Lower lobe of right lung (tissue), 2 donors: ENCODE data around the gene UVRAG. TPM values are rescaled to one million over a fixed set of nuclear protein-coding genes. Genes with fewer than 3 reads are reported as not detected.

ENCODE experiments used
- ATAC-seq, 2 donors: fragments of 200-7000 bp; cut with Tn5 transposase; one replicate each; pipeline ENCODE4 v1.9.1; 2020 to 2022; ENCODE audit warnings: mild to moderate bottlenecking in 2 of 2, moderate library complexity in 2 of 2
- DNase-seq: peaks from one replicate; pipeline ENCODE4 v3.0.0-alpha.2; 2020
- H3K27ac ChIP-seq: fragments of 200-600 bp; one replicate; pipeline ENCODE4 v1.8.0; 2022
- H3K27me3 ChIP-seq: fragments of 200-600 bp; one replicate; pipeline ENCODE4 v1.8.0; 2022; ENCODE audit warnings: low read depth
- H3K36me3 ChIP-seq: fragments of 200-600 bp; one replicate; pipeline ENCODE4 v1.8.0; 2022; ENCODE audit warnings: mild to moderate bottlenecking
- H3K4me1 ChIP-seq: fragments of 200-600 bp; one replicate; pipeline ENCODE4 v1.8.0; 2022
- H3K4me3 ChIP-seq: fragments of 200-600 bp; one replicate; pipeline ENCODE4 v1.8.0; 2022; ENCODE audit warnings: mild to moderate bottlenecking
- H3K9me3 ChIP-seq: fragments of 200-600 bp; one replicate; pipeline ENCODE4 v1.8.0; 2022
- intact Hi-C: fragments of 100-400 bp; cut with DNase I; formaldehyde crosslinking; loops from one replicate; pipeline ENCODE4 v1.11.0; 2022
- total RNA-seq: library from RNA; stranded (reverse); fragmentation: NEBNext Ultra II Directional; extraction: Animal tissue kit (Norgen Biotek cat#: 25700); gene quantifications from one replicate; pipeline ENCODE4 v1.2.1, GENCODE V29; 2021
- TF ChIP-seq, protein P1 (sequence below): fragments of 200-600 bp; IDR thresholded peaks from one replicate; pipeline ENCODE4 v1.8.0; 2022; ENCODE audit warnings: antibody characterized with exemption, mild to moderate bottlenecking
- donor health status: DM: no; HTN: yes; CAD: no; lungs with severe emphysema.

Gene UVRAG
- total RNA-seq, 1 donor from 2014 or later, result 36.0 TPM

DNA sequence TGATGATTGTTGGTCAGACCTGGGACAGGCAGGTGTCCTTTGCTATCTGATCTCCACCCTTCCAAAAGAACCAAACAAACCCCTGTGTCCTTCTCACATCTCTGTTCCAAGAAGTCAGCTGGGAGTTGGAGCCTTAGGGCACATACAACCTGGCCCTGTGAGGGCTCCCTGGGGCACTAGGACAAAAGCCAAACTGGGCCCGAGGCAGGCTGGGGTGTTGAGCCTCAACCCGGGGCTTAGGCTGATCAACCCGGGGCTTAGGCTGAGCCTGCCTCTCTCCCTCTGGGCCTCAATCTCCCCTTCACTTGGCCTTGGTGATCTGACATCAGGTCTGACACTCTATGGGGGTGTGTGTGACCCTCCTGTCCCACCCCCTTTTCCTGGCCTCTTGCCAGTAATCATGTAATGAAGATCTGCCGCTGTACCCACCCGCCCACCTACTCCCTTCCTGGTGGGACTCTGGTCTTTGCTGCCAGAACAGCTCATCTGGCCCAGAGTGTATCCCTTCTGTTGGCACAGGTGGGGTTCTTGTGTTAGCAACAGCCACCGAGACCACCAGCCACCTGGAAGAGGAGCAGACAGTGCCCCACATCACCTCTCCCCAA, 22.8 kb upstream of the UVRAG start:
- TF ChIP-seq, protein P1, sequence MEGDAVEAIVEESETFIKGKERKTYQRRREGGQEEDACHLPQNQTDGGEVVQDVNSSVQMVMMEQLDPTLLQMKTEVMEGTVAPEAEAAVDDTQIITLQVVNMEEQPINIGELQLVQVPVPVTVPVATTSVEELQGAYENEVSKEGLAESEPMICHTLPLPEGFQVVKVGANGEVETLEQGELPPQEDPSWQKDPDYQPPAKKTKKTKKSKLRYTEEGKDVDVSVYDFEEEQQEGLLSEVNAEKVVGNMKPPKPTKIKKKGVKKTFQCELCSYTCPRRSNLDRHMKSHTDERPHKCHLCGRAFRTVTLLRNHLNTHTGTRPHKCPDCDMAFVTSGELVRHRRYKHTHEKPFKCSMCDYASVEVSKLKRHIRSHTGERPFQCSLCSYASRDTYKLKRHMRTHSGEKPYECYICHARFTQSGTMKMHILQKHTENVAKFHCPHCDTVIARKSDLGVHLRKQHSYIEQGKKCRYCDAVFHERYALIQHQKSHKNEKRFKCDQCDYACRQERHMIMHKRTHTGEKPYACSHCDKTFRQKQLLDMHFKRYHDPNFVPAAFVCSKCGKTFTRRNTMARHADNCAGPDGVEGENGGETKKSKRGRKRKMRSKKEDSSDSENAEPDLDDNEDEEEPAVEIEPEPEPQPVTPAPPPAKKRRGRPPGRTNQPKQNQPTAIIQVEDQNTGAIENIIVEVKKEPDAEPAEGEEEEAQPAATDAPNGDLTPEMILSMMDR, result no peak
- DNase-seq (no peak), ATAC-seq (no peak)
- no peak overlapping the region for H3K27ac ChIP-seq
- no peaks in the 10 kb centered on the region for H3K36me3 ChIP-seq
- no peaks in the 10 kb centered on the region for H3K4me1 ChIP-seq
- no peak overlapping the region for H3K4me3 ChIP-seq
- H3K9me3 ChIP-seq, result no peaks in the 10 kb centered on the region
- H3K27me3 ChIP-seq, result no peaks in the 10 kb centered on the region
- intact Hi-C loops, result no loop called here

DNA sequence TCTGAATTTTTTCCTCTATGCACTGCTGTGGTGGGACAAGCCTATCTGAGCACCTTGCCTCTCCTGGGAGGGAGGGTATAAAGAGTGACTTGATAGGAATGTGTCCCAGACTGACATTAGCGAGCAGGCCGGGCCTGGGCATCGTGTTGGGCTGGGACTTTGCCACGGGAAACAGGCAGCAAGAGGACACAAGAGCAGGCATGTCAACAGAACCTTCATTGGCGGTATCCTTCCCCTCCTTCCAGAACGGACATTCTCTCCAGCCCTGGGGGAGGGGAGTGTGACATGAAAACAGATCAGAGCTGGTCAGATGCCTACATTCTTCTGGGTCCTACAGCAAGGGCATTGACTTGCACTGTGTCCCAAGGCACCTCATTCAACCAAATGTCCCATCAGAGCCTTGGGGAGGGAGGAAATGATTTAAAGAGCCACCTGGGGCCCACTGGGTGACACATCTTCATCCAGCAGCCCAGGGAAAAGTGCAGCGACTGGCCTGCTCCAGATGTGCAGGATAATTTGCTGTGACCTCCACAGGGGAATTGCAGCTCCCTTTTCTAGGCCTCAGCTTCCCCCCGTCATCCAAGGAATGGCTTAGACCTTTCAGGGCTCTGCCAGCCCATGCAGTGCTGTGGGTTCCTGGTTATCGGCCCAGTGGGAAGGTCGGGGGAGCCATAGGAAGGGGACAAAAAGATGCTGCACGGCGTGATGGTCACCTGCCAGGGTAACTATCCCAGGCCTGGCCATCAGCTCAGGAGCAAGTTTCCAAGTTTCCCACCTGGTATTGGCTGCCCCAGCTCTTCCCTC, 21.8 kb upstream of the UVRAG start:
- H3K9me3 ChIP-seq, result no peaks in the 10 kb centered on the region
- no peak for DNase-seq
- no peak for ATAC-seq

DNA sequence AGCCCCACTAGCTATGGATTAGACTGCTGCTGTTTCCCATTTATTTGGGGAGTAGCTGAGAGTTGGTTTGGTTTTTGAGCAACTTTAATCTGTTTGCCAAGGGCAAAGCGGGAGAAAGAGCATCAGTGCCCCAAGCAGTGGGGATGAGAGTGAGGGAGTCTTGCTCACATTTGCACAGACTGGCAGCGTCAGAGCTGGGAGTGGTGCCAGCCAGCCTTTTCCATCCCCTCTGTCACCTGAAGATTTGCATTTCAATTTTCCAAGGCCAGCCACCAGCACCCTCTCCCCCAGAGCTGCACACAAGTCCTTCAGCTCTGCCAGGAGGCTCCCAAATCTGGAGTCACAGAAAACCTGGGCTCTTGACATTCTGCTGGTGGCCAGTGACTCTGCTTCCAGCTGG, 21.0 kb upstream of the UVRAG start:
- ATAC-seq, result no peak
- Histone ChIP-seq H3K27ac (no peak overlapping the region), H3K9me3 (no peaks in the 10 kb centered on the region), H3K4me1 (no peaks in the 10 kb centered on the region), H3K4me3 (no peak overlapping the region), H3K27me3 (no peaks in the 10 kb centered on the region), H3K36me3 (no peaks in the 10 kb centered on the region)
- intact Hi-C loops, result no loop called here
- no peak for DNase-seq
- TF ChIP-seq, protein P1, result no peak

More for the DNA sequence above, 21.8 kb upstream of the UVRAG start:
- no peaks in the 10 kb centered on the region for H3K36me3 ChIP-seq
- no peaks in the 10 kb centered on the region for H3K27me3 ChIP-seq
- intact Hi-C loops, result no loop called here
- TF ChIP-seq, protein P1, result no peak
- no peaks in the 10 kb centered on the region for H3K4me1 ChIP-seq
- no peak overlapping the region for H3K27ac ChIP-seq
- H3K4me3 ChIP-seq, result no peak overlapping the region

DNA sequence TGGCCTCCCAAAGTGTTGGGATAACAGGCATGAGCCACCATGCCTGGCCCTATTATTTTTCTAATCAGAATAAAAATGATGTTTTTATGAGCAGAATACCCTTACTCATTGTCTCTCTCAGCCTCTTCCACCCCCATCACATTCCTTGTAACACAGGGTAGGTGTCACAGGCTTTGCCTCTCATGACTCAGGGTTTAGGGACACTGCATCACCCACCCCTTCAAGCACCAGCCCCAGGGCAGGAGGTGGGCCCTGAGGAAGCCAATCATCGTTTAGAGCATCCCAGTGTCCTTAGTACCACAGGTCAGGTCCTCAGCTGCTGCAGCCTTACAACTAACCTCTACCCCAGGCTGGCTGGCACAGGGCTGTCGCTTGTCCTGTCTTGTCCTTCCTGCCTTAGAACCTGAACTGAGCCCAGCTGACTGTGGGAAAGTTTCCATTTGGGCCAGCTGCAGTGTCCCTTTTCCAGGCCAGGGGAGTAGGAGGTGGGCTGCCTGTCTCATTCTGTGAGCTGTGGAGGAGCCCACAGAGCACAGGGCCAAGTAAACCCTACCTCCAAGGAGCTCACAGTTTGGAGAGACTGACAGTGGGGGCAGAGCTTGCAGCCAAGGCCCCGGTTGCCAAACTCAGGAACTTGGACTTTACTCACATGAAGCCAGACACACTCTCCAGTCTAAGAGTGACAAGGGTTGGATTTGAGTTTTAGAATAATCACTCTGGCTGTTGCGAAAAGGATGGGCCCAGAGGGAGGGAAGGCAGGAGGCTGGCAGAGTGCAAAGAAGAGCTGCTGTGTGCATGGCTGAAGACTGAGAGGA, 19.5 kb upstream of the UVRAG start:
- intact Hi-C loops, result no loop called here
- H3K4me3 ChIP-seq, result no peak overlapping the region

DNA sequence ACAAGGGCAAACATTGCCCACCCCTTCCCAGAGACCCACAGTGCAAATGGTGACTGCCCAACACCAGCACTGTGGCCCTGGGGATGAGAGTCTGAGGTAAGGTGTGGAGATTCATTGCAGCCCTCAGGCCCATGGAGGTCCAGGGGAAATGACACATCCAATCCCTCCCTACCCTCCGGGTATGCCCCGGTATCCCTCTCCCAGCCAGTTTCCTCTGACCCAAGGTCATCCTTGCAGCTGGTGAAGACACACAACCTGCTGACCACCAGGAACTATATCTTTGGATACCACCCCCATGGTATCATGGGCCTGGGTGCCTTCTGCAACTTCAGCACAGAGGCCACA, 18.9 kb upstream of the UVRAG start:
- no peaks in the 10 kb centered on the region for H3K4me1 ChIP-seq
- no peaks in the 10 kb centered on the region for H3K36me3 ChIP-seq
- DNase-seq (no peak), ATAC-seq (no peak)
- H3K27ac ChIP-seq, result no peak overlapping the region
- no peak overlapping the region for H3K4me3 ChIP-seq
- TF ChIP-seq, protein P1, result no peak
- intact Hi-C loops, result no loop called here
- no peaks in the 10 kb centered on the region for H3K9me3 ChIP-seq
- H3K27me3 ChIP-seq, result no peaks in the 10 kb centered on the region

More for the DNA sequence above, 19.5 kb upstream of the UVRAG start:
- ATAC-seq (no peak), DNase-seq (no peak)
- Histone ChIP-seq H3K4me1 (no peaks in the 10 kb centered on the region), H3K27me3 (no peaks in the 10 kb centered on the region), H3K27ac (no peak overlapping the region), H3K36me3 (no peaks in the 10 kb centered on the region), H3K9me3 (no peaks in the 10 kb centered on the region)
- TF ChIP-seq, protein P1, result no peak
